MCF 10A (cell line): ENCODE measurements around the gene STKLD1. TPM values are rescaled to one million over a fixed set of nuclear protein-coding genes. Genes with fewer than 3 reads are reported as not detected.

Experiments
- BruUV-seq: library from RNA; stranded (reverse); fragments of 400-500 nt; replicated peaks from 2 replicates; lab custom pipeline; 2021; lab: Mats Ljungman, UMichigan
- CTCF ChIA-PET: fragments of 300-600 bp; sonication (Branson Sonifier 250); formaldehyde crosslinking; extraction: SDS; loops from one replicate; lab custom pipeline; 2021; ENCODE audit warnings: antibody characterized with exemption, inconsistent platforms; lab: Yijun Ruan, JAX
- POLR2A ChIA-PET: fragments of 300-600, 350-650 bp; sonication (Branson Sonifier 250); formaldehyde crosslinking; extraction: SDS; loops from one replicate; lab custom pipeline; 2020; ENCODE audit warnings: antibody characterized with exemption, inconsistent platforms; lab: Yijun Ruan, JAX
- DNase-seq: peaks from one replicate; pipeline ENCODE4 v3.0.0-alpha.2; 2018; ENCODE audit not compliant: unreplicated experiment
- H3K27ac Mint-ChIP-seq: one replicate; pipeline ENCODE4 v1.8.0; 2022; ENCODE audit warnings: mild to moderate bottlenecking, low read depth, mixed read lengths; ENCODE audit not compliant: unreplicated experiment
- H3K27me3 Mint-ChIP-seq: one replicate; pipeline ENCODE4 v1.8.0; 2022; ENCODE audit warnings: mixed read lengths; ENCODE audit not compliant: insufficient read depth, unreplicated experiment
- H3K36me3 Mint-ChIP-seq: one replicate; pipeline ENCODE4 v1.8.0; 2022; ENCODE audit warnings: mild to moderate bottlenecking, moderate library complexity, mixed read lengths; ENCODE audit not compliant: insufficient read depth, unreplicated experiment
- H3K4me1 Mint-ChIP-seq: one replicate; pipeline ENCODE4 v1.8.0; 2022; ENCODE audit warnings: mixed read lengths; ENCODE audit not compliant: insufficient read depth, unreplicated experiment
- H3K4me3 Mint-ChIP-seq: one replicate; pipeline ENCODE4 v1.8.0; 2022; ENCODE audit warnings: mild to moderate bottlenecking, moderate library complexity, mixed read lengths; ENCODE audit not compliant: unreplicated experiment
- H3K9me3 Mint-ChIP-seq: one replicate; pipeline ENCODE4 v1.8.0; 2022; ENCODE audit warnings: mixed read lengths; ENCODE audit not compliant: unreplicated experiment
- intact Hi-C: fragments of 100-400 bp; cut with micrococcal nuclease; formaldehyde crosslinking; loops from 2 replicates; pipeline ENCODE4 v1.14.1; 2022
- total RNA-seq: library from RNA; stranded (reverse); gene quantifications from 2 replicates; pipeline ENCODE4 v1.2.3, GENCODE V29; 2022
- TF ChIP-seq, protein P1 (sequence below): fragments of 200-600 bp; IDR thresholded peaks from one replicate; pipeline ENCODE4 v1.8.0; 2022; ENCODE audit warnings: antibody characterized with exemption, mild to moderate bottlenecking; ENCODE audit not compliant: unreplicated experiment

The STKLD1 gene
- total RNA-seq, 1 experiment from 2014 or later = 1.3 TPM

GRCh38 chr9:133420392-133420827 is 44.2 kb downstream of the STKLD1 start:
- no peaks in the 10 kb centered on the region for H3K9me3 Mint-ChIP-seq
- CTCF ChIA-PET = interaction anchor here (0.7 to 1.7 kb wide), 2 partner anchors 12 to 25 kb away, joined by 4 read pairs; no protein-coding TSS in a partner anchor
- H3K27me3 Mint-ChIP-seq = peaks cover 13% of the 10 kb centered on the region
- H3K27ac Mint-ChIP-seq = no peak overlapping the region
- H3K4me3 Mint-ChIP-seq = no peak overlapping the region
- peaks cover 7% of the 10 kb centered on the region for H3K36me3 Mint-ChIP-seq
- TF ChIP-seq, protein P1, sequence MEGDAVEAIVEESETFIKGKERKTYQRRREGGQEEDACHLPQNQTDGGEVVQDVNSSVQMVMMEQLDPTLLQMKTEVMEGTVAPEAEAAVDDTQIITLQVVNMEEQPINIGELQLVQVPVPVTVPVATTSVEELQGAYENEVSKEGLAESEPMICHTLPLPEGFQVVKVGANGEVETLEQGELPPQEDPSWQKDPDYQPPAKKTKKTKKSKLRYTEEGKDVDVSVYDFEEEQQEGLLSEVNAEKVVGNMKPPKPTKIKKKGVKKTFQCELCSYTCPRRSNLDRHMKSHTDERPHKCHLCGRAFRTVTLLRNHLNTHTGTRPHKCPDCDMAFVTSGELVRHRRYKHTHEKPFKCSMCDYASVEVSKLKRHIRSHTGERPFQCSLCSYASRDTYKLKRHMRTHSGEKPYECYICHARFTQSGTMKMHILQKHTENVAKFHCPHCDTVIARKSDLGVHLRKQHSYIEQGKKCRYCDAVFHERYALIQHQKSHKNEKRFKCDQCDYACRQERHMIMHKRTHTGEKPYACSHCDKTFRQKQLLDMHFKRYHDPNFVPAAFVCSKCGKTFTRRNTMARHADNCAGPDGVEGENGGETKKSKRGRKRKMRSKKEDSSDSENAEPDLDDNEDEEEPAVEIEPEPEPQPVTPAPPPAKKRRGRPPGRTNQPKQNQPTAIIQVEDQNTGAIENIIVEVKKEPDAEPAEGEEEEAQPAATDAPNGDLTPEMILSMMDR = no peak
- DNase-seq = no peak
- POLR2A ChIA-PET = interaction anchor here (1.2 kb wide), 1 partner anchor 44 kb away, joined by 5 read pairs; no protein-coding TSS in a partner anchor
- H3K4me1 Mint-ChIP-seq = peaks cover 7% of the 10 kb centered on the region
- BruUV-seq = no TSS peak
- intact Hi-C loops = no loop called here

DNA sequence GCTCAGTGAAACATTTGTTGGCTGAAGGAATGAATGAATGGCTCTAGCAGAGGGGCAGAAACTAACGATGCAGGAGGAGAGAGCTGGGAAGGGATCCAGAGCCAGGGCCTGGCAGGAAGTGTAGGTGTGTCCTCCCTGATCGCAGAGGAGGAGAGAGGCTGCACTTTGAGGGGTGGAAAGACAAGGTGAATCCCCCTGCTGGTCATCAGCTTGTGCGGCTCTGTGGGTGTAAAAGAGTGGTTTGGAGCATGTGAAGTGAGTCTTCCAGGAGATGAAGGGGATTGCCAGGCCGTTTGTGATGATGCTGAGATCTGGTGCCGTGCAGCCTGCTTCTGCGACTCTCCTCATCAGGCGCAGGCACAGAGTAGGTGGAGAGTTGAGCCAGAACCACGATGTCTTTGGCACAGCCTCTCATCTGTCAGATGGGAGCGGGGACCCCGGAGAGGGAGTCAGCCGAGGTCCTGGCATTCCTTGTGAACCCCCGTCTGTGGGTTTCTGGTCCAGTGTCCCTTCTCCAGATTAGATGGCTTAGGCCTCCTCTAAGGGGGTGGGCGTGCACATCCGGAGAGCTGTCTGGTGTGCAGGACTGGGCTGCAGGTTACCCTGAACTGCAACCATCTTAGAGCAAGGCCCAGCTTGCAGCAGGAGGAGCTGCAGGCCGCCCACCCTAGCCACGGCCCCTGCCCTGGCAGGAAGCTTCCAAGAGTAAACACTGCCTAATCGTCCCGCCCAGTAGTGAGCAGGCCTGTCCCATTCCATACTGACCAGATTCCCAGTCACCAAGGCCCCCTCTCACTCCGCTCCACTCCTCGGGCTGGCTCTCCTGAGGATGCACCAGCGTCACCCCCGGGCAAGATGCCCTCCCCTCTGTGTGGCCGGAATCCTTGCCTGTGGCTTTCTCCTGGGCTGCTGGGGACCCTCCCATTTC is 45.7 kb downstream of the STKLD1 start, which contains the start of gene ADAMTS13:
Gene ADAMTS13 (plus strand): TSS at position 753 of the 928 bp plus-strand sequence. CDS start 77 bp downstream, at position 830.
- no TSS peak for BruUV-seq
- TF ChIP-seq, protein P1 = no peak
- intact Hi-C loops = no loop called here
- H3K9me3 Mint-ChIP-seq = no peaks in the 10 kb centered on the region
- peak within 1 kb of the TSS; percentile 31 for H3K27ac Mint-ChIP-seq
- ChIA-PET POLR2A (no interaction called here), CTCF (interaction anchor here (0.6 kb wide), 1 partner anchor 175 kb away, joined by 4 read pairs; no protein-coding TSS in a partner anchor)
- H3K36me3 Mint-ChIP-seq = no peaks in the 10 kb centered on the region
- H3K4me1 Mint-ChIP-seq = peaks cover 7% of the 10 kb centered on the region
- peaks cover 27% of the 10 kb centered on the region for H3K27me3 Mint-ChIP-seq
- no peak within 1 kb of the TSS for H3K4me3 Mint-ChIP-seq
- DNase-seq = no peak

DNA sequence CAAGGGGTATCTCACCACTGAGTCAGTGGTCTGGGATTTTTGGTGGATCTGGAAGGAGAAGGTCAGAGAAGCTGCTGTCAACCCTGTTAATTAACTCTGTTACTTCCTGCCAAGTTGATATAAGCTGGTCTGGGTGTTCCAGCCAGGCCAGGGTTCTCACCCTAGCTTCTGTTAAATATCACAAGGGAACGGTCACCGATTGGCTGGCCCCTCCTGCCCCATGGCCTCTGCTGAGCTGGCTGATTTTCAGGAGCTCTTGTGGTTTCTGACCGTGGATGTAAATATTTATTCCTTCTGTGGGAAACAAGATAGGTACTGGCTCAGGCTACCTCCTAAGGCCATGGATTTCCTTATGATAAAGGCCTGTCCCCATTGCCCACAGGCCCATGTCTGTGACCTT is 47.0 kb downstream of the STKLD1 start:
- no peak overlapping the region for H3K4me3 Mint-ChIP-seq
- H3K9me3 Mint-ChIP-seq = no peaks in the 10 kb centered on the region
- POLR2A ChIA-PET = no interaction called here
- no peak overlapping the region for H3K27ac Mint-ChIP-seq
- DNase-seq = no peak
- H3K4me1 Mint-ChIP-seq = peaks cover 7% of the 10 kb centered on the region
- intact Hi-C loops = no loop called here
- CTCF ChIA-PET = interaction anchor here (0.7 kb wide), 1 partner anchor 21 kb away, joined by 3 read pairs; no protein-coding TSS in a partner anchor
- peaks cover 40% of the 10 kb centered on the region for H3K27me3 Mint-ChIP-seq
- BruUV-seq = no TSS peak
- no peaks in the 10 kb centered on the region for H3K36me3 Mint-ChIP-seq
- TF ChIP-seq, protein P1 = no peak

DNA sequence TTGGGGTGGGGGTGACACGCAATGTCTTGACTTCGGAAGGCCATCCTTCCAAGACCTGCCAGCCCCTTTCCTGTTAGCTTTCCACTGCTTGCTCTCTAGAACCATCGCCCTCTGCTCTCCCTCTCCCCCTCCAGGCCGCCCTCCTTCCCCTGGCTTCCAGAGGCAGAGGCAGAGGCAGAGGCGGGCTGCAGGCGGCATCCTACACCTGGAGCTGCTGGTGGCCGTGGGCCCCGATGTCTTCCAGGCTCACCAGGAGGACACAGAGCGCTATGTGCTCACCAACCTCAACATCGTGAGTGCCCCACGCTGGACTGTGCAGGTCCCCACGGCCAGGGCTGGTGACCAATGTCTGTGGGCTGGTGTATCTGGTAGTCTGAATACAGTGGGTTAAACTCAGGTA is 48.0 kb downstream of the STKLD1 start:
- CTCF ChIA-PET = no interaction called here
- no TSS peak for BruUV-seq
- no peak overlapping the region for H3K27ac Mint-ChIP-seq

More for the DNA sequence above, 48.0 kb downstream of the STKLD1 start:
- no peaks in the 10 kb centered on the region for H3K36me3 Mint-ChIP-seq
- no peaks in the 10 kb centered on the region for H3K9me3 Mint-ChIP-seq
- no peak overlapping the region for H3K4me3 Mint-ChIP-seq
- POLR2A ChIA-PET = no interaction called here
- DNase-seq = no peak
- intact Hi-C loops = no loop called here
- TF ChIP-seq, protein P1 = no peak
- peaks cover 40% of the 10 kb centered on the region for H3K27me3 Mint-ChIP-seq
- H3K4me1 Mint-ChIP-seq = peaks cover 3% of the 10 kb centered on the region
